GM12874 (cell line): ENCODE measurements around the gene ZNF597.

Experiments used
- TF ChIP-seq, protein P1 (sequence below): IDR thresholded peaks from 2 replicates; pipeline ENCODE4 v1.5.1; 2011; ENCODE audit warnings: low read depth, mild to moderate bottlenecking, control low read depth, low read length, moderate library complexity; ENCODE audit not compliant: insufficient read depth

The ZNF597 gene

DNA sequence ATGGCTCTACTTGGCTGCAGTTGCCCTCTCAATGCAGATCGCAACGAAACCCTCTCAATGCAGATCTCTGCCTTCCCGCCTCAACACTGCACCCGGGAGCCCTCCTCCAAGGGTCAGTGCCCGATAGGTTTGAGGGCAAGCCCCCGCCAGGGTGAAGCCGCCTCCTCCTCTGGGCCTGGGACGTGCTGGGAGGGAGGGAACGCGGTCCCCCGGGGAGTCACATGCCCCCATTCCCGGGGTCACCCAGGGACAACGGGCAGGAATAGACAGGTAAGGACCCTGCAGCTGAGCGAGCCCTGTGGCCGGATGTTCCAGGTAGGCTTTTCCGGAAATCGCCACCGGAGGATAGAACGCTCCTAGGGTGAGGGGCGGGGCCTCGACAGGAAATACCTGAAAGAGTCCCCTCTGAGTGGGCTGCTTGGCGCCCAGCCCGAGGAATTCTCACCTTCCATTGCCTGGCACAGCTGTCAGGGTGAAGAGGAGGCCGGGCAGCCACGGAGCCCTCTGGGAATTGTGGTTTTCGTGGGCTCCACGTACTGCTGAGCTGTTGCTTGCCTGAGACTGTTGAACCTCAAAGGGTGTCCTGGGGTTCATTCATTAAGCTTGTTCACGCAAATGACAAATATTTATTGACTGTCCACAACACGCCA, 29.4 kb downstream of the ZNF597 start:
- TF ChIP-seq, protein P1, sequence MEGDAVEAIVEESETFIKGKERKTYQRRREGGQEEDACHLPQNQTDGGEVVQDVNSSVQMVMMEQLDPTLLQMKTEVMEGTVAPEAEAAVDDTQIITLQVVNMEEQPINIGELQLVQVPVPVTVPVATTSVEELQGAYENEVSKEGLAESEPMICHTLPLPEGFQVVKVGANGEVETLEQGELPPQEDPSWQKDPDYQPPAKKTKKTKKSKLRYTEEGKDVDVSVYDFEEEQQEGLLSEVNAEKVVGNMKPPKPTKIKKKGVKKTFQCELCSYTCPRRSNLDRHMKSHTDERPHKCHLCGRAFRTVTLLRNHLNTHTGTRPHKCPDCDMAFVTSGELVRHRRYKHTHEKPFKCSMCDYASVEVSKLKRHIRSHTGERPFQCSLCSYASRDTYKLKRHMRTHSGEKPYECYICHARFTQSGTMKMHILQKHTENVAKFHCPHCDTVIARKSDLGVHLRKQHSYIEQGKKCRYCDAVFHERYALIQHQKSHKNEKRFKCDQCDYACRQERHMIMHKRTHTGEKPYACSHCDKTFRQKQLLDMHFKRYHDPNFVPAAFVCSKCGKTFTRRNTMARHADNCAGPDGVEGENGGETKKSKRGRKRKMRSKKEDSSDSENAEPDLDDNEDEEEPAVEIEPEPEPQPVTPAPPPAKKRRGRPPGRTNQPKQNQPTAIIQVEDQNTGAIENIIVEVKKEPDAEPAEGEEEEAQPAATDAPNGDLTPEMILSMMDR, result no peak

DNA sequence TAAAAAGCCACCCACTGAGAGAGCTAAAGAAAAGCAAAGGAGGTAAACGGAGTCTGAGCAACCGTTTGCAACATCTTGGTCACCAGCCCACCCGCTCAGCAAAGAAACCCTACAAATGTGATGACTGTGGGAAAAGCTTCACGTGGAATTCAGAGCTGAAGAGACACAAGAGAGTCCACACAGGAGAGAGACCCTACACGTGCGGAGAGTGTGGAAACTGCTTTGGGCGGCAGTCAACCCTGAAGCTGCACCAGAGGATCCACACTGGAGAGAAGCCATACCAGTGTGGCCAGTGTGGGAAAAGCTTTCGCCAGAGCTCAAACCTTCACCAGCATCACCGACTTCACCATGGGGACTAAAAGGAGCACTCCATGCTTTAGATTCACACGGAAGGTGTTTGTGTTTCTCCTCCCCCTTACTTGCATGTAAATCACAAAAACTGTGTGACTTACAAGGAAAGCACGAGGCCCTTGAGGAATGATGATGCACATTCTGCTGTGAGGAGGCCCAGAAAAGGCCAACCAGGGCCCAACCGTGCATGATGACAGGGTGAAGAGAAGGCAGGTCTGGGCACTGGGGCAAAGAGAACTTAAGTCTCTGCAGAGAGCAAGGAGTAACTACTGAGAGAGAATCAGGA, 34.6 kb downstream of the ZNF597 start:
- TF ChIP-seq, protein P1, result no peak

DNA sequence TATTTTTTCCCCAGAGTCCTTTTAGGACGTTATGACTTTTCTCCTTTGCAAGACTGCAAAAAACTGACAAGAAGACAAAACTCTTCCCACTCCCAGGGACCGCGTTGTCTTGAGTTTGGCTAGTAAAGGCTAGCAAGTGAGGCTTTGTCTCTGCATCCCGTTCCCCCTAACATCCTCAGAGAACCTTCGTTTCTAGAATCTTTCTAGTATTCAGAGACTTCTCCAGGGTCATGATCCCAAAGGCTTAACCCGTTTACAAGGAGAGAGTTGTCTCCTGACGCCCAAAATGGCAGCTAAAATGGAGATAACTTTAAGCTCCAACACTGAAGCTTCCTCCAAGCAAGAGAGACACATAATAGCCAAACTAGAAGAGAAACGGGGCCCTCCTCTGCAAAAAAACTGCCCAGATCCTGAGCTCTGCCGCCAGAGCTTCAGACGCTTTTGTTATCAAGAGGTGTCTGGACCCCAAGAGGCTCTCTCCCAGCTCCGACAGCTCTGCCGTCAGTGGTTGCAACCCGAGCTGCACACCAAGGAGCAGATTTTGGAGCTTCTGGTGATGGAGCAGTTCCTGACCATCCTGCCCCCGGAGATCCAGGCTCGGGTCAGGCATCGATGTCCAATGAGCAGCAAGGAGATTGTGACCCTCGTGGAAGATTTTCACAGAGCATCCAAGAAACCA, 41.4 kb downstream of the ZNF597 start:
- TF ChIP-seq, protein P1, result no peak

DNA sequence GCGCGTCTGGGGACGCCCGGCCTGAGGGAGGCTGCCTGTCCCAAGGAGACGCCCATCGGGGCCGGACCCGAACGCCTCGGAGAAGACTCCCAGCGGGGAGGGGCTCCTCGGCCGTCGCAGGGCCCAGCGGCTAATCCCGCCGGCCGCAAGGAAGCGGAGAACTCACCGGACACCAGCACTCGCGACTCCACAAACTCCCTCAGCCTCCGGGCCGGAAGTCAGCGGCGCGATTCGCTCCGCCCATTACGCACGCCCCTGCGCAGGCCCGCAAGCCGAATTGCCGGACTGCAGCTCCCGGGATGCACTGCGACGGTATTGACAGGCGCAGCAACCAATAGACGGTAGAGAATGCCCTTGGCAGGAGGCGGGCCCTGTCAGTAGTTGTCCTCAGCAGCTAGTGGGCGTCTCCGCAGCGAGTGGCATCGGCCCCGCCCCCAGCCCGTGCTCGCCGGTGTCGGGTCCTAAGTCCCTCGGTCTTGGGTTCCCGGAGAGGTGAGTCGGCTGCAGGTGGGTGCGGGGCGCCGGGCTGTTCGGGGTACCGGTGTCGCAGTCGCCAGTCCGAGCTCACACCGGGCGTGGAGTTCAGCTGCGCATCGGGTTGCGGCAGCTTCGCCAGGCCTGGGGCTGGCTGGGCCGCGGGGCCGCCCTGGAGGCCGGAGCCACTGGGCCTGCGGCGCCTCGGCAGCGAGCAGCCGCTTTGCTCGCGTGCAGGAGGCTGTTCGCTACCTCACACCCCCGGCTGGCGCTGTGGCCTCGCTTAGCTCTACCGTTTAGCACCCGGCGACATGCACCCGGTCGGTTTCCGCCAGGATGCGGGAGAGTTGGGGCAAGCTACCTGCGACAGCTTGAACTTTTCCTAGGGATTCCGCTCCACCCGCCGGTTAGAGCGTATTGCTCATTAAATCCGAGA, 42.3 kb downstream of the ZNF597 start, which contains the start of the genes ZNF174 and ZSCAN32:
TSS of gene ZNF174 (plus strand) at position 437 of the 910 bp plus-strand sequence. CDS start 790 bp downstream, outside the sequence.
TSS of gene ZSCAN32 (minus strand) at position 226 of the 910 bp plus-strand sequence. CDS start 3,447 bp downstream, outside the sequence.
- TF ChIP-seq, protein P1, result 0 out of 2 replicates have a peak, but pooled peaks have one; percentile 1

DNA sequence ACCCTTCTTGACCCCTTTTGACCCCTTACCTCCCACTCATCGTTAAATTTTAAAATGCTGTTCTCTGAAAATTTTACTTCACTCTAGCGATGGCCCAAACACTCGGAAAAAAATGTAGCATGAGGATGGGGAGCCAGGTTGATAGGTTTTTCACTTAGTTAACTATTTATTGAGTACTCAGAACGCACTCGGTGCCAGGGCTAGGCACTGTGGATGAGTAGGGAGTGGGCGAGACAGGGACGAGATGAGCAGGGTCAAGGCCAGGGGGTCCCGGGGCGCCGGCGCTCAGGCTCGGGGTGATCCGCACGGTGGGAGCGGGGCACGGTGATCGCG, 42.9 kb downstream of the ZNF597 start:
- TF ChIP-seq, protein P1, result no peak

DNA sequence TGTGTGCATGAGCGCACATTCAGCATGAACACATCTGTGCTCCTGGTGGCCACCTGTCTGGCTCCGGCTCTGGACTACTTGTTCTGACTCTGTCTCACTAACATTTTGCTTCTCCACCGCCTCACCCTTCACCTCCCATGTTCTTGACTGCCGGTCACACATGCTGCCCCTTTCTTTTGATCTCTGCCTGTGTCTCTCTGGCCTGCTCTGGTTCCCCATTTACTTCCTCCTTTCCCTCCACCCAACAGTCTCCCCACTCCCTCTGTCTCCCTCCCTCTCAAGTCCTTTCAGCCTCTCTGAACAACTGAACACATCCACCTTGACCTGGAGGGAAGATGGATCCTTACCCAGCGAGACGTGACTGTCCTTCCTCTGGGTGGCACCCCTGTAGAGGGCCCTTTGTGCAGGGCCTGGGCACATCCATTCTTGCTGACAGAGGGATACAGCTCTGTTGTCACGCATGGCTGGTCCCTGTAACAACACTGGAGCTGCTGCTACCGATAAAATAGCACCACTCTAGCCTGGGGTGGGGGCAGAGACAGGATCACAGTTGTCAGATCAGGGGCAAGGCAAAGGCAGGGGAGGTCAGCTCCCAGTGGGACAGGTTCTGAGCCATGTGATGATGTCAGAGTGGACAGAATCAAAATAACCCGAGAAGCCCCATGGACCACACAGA, 53.5 kb downstream of the ZNF597 start:
- TF ChIP-seq, protein P1, result no peak
